ENCODE results near the gene HMGXB4.

- TF ChIP-seq CTCF (IDR thresholded peaks at IDR 0.05) (no peak), POLR2A (IDR thresholded peaks at IDR 0.05; ENCODE audit: low read depth) (no peak), EP300 (IDR thresholded peaks at IDR 0.05) (no peak)
Observed at GRCh38 chr22:35328472-35328885, 71.2 kb downstream of the HMGXB4 start.

Data from esophagus muscularis mucosa (tissue), 4 donors.